ENCODE results near the gene NPHP4.

The NPHP4 gene

GRCh38 chr1:5860277-5860676 is 131.9 kb downstream of the NPHP4 start:
- TF ChIP-seq, protein P1, sequence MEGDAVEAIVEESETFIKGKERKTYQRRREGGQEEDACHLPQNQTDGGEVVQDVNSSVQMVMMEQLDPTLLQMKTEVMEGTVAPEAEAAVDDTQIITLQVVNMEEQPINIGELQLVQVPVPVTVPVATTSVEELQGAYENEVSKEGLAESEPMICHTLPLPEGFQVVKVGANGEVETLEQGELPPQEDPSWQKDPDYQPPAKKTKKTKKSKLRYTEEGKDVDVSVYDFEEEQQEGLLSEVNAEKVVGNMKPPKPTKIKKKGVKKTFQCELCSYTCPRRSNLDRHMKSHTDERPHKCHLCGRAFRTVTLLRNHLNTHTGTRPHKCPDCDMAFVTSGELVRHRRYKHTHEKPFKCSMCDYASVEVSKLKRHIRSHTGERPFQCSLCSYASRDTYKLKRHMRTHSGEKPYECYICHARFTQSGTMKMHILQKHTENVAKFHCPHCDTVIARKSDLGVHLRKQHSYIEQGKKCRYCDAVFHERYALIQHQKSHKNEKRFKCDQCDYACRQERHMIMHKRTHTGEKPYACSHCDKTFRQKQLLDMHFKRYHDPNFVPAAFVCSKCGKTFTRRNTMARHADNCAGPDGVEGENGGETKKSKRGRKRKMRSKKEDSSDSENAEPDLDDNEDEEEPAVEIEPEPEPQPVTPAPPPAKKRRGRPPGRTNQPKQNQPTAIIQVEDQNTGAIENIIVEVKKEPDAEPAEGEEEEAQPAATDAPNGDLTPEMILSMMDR (conservative IDR thresholded peaks at IDR 0.05; ENCODE audit: low read depth, low read length), result no peak
- DNase-seq (ENCODE audit: low read depth), result no peak
- no peak overlapping the region for H3K4me3 ChIP-seq (ENCODE audit: low read depth, low read length)

DNA sequence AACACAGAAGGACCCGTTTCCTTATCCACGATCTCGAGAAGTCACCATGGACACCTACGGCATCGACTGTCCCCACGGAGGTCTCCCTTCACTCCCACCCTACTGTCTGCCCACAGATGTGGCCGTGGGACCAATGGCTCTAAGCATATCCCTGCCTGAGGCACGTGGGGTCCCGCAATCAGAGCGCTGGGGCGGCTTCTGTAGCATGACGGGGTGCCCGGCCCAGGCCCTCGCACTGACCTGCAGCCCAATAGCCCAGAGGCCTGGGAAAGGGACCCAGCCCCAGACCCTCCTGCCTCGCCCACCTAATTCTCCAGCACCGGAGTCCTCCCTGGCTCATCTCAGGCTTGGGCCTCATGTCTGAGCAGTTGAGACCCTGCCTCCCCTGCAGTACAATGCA is 132.5 kb downstream of the NPHP4 start:
- no peak overlapping the region for H3K4me3 ChIP-seq (ENCODE audit: low read depth, low read length)
- TF ChIP-seq, protein P1 (conservative IDR thresholded peaks at IDR 0.05; ENCODE audit: low read depth, low read length), result no peak
- no peak for DNase-seq (ENCODE audit: low read depth)

- no peak for DNase-seq (ENCODE audit: low read depth)
- TF ChIP-seq, protein P1 (conservative IDR thresholded peaks at IDR 0.05; ENCODE audit: low read depth, low read length), result no peak
Observed at GRCh38 chr1:5858844-5859407, 133.3 kb downstream of the NPHP4 start.

GRCh38 chr1:5858246-5858645 is 134.0 kb downstream of the NPHP4 start:
- no peak for DNase-seq (ENCODE audit: low read depth)
- no peak overlapping the region for H3K4me3 ChIP-seq (ENCODE audit: low read depth, low read length)
- TF ChIP-seq, protein P1 (conservative IDR thresholded peaks at IDR 0.05; ENCODE audit: low read depth, low read length), result no peak

More at GRCh38 chr1:5858844-5859407, 133.3 kb downstream of the NPHP4 start:
- H3K4me3 ChIP-seq (ENCODE audit: low read depth, low read length), result no peak overlapping the region

GRCh38 chr1:5857508-5858090 is 134.6 kb downstream of the NPHP4 start:
- no peak for DNase-seq (ENCODE audit: low read depth)
- no peak overlapping the region for H3K4me3 ChIP-seq (ENCODE audit: low read depth, low read length)
- TF ChIP-seq, protein P1 (conservative IDR thresholded peaks at IDR 0.05; ENCODE audit: low read depth, low read length), result no peak

GRCh38 chr1:5857011-5857410 is 135.2 kb downstream of the NPHP4 start:
- DNase-seq (ENCODE audit: low read depth), result no peak
- H3K4me3 ChIP-seq (ENCODE audit: low read depth, low read length), result no peak overlapping the region
- TF ChIP-seq, protein P1 (conservative IDR thresholded peaks at IDR 0.05; ENCODE audit: low read depth, low read length), result no peak

- TF ChIP-seq, protein P1 (conservative IDR thresholded peaks at IDR 0.05; ENCODE audit: low read depth, low read length), result no peak
- DNase-seq (ENCODE audit: low read depth), result peak; percentile 63
- no peak overlapping the region for H3K4me3 ChIP-seq (ENCODE audit: low read depth, low read length)
Observed at GRCh38 chr1:5856246-5856815, 135.9 kb downstream of the NPHP4 start.
